GM19438 (cell line): ENCODE data around the gene CTDP1.
"Not testable (repeated sequence)": the region's sequence is repeated elsewhere in the genome, so short reads cannot be mapped to it uniquely, and the experiment has no call there.

Experiments
- ATAC-seq: cut with Tn5 transposase; IDR thresholded peaks from one replicate; pipeline ENCODE4 v1.9.1; 2021; ENCODE audit warnings: low read depth; ENCODE audit not compliant: unreplicated experiment

Gene CTDP1

DNA sequence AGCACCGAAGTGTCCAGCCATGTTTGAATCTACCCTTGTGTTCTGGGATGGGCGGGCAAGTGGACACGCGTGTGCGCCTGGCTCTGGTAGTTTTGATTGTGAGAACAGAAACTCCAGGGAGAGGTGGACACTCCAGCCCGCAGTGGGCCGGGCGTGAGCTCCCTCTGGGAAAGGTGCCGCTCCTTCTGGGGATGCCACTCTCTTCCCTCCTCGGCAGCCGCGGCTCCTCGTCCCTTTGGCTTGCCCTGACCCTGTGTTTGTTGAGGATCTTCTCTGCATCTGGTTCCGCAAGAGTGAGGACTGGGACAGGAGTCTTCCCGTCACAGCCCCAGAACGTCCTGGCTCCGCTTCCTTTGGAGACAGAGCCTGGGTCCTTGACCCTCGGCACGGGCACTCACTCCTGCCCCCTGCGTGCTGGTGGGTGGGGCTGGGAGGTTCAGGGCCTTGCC lies 1.3 kb downstream of the CTDP1 start:
- no peak for ATAC-seq

DNA sequence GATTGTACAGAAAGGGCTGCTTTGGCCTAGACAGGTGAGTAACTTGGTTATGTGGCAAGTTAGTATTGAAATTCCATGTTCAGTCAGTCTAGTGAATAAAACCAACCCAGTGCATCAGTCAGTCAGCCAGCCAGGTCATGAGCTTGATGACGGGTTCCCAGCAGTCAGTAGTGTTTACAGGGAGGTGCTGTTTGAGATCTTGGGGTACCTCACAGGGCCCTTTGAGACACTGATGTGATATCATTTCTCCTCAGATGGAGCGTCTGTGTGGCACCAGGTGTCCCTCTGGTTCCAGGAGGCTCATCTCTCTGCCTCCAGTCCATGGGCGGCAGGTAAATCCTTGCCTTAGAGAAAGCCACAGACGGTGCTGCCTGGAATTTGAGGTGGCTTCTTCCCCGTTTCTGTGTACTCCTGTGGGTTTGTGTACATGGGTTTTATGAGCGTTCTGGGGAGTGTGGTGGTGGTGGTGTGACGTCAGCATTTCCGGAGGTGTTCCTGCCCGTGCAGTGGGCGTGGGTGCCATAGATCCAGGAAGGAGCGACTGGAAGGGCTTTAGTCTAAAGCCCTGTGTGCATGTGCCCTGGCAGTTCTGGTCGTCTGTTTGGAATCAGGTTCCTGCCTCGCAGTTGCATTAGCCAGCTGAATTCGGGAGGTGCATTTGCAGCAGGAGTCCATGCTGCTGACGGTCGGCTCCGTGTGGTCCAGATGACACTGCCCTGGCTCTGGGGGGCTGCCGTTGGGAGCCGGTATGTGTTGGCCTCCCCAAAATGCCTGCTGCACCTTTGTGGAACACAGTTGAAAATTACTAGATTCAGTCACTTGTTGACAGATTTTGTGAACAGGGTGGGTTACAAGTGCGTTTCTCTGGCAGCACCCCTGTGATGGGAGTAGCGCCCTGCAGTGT lies 2.1 kb downstream of the CTDP1 start:
- ATAC-seq: no peak

DNA sequence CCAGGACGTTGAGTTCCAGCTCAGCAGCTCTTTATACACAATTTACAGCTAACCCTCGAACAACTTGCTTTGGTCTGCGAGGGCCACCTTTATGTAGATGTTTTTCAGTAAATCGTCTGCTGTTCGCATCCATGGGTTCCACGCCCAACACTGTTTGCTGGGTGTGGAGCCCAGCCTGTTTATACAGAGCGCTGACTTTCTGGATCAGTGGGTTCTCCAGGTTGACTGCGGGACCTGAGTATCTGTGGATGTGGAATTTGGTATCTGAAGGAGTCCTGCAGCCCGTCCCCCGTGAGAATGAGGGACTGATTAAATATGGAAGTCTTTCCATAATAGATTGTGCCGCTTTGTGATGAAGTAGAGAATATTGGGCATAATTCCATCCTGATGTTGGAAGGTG lies 2.9 kb downstream of the CTDP1 start:
- ATAC-seq: no peak

DNA sequence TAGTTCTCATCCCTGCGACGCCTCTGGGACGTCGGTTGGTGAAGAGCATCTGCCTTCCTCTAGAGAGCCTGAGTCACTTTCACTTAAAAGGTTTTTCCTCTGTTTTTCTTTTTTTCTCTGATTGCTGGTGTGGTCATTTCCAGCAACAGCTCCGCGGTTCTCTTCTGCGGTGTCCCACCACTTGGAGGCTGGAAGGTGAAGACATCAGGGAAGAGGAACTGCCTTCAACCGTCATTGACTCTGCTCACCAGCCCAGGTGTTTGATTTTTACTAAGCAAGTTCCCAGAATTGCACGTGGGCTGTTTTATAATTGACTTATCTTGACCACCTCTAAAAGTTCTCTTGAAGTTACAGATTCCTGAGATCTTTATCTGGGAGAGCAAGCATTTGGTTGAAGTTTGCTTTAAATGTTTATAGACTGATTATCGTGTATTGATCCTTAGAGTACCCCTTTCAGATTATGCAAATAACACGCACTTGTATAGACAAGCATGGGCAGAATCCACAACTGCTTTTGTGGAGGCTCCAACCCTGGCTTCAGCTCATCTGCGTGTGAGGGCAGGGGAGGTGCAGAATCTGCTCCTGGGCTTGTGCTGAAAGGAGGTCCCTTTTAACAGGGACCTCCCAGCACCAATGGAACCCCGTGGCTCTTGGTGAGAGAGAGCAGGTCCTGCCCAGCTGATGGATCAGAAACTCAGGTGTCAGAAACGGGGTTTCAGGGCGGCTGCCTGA lies 3.5 kb downstream of the CTDP1 start:
- ATAC-seq: no peak

DNA sequence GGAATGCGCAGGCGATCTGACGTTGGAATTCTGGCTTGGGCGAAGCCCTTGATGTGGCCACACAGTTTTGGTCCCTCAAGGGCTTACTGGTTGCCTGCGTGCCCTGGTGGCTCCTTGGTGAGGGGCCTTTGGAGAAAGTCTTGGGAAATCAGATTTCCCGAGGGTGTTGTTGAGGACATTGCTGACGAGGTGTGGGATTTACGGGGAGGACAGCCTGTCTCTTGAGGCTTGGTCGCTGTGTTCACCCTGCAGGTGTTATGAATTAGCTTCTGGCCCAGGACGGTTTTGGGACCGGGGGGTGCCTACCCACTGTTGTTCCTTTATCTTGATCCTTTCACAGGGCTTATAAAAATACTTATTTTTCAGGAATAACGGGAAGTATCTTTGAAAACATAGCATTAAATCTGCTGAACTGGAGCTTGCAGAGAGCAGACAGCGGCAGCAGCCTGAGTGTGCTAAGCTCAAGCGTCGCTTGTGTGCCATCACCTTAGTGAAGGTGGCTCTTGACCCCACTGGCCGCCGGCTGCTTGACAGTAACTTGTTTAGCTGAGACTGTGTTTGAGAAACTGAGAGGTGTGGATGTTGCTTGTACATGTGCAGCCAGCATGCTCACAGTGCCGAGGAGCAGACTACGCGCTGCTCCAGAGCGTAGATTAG lies 4.2 kb downstream of the CTDP1 start:
- ATAC-seq: no peak

DNA sequence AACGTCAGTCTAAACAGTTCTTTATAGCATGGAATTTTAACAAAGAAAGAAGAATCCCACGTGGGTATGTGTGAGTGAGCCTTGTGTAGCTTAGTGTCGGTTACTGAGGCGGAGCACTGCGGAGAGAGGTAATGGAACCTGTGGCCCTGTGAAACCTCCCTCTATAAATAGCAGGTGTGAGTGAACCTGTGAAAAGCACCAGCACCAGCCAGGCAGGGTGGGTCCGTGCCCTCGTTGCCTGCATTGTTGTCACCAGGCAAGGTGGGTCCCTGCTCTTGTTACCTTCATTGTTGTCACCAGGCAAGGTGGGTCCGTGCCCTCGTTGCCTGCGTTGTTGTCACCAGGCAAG lies 4.7 kb downstream of the CTDP1 start:
- no peak for ATAC-seq

DNA sequence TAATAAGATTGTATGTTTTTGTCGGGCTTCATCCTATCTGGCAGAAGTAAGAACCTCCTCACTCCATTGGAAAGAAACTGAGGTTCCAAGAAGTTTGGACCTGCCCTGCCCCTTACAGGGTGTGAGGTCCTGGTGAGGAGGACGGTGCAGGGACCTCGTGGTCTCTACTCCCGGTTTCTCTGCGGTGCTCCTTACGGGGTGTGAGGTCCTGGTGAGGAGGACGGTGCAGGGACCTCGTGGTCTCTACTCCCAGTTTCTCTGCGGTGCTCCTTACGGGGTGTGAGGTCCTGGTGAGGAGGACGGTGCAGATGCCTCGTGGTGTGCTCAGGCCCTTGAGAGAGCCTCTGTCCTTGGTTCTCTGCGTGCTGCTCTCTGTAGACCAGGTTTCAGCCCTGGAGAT lies 5.2 kb downstream of the CTDP1 start:
- no peak for ATAC-seq

DNA sequence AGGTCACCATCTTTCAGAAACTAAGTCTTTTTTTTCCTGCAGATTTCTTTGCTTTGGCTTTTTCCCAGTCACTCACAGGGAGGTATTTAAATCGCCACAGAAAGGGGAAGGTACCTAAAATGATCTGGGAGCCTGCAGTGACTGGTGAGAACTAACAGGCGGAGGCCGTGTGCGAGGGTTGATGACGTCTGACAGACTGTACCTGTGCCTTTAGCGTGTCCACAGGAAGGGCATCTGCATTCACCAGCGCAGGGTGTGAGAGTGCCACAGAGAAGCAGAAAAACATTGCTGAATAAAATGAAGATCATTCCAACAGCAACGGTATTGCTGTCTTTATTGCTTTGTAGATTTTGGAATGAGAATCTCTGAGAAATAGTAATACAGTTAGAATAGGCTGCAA lies 5.7 kb downstream of the CTDP1 start:
- no peak for ATAC-seq

DNA sequence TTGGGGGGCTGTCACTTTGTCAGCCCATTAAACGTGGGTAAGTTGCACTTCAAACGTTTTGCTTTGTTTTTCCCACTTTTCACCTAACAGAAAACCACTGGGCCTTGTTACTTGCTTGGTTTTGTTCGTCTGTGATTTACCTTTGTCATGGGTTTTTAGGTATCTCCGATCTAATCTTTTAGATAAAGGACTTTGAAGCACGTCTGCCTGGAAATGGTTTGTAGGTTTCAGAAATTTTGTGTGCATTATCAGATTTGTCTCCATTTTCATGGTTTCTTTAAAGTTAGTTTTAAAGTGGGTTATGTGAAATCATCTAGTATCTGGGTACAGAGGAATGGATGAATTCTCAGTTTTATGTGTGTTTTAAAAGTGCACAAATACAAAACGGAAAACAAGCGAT lies 6.4 kb downstream of the CTDP1 start:
- ATAC-seq: no peak

DNA sequence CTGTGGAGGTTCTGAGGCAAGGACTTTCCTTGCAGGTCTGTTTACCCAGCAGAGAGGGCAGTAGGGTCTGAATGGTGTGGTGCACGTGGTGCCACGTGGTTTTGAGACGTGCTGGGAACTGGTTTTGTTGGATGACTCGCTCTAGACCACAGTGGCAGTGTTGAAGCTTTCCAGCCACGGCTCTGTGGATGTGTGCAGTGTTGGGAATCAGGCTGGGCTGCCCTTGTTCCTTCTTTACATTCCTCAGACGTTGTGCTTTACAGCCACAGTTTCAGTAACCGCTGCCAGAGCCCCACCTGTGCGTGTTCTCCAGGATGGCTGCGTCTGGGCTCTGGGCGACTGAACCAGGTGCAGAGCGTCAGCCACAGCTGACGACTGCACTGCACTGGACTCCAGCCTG lies 8.2 kb downstream of the CTDP1 start:
- no peak for ATAC-seq

DNA sequence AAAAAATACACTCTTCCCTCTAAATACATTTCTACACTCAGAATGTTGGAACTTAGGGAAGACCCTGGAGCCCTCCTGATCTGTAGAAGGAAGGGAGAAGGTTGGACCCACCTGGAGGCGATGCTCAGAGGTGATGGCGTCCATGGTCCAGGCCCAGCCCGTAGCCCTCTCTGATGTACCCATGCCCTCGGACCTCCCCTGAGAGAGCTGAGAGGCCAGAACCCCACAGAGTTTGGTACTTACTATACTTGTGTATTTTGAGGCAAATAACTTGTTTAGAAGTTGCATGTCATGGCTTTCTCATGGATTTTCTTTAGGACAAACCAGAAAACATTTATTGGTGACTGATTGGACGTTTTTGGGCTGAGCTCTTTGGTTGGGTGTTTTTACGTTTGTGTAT lies 10.5 kb downstream of the CTDP1 start:
- no peak for ATAC-seq

DNA sequence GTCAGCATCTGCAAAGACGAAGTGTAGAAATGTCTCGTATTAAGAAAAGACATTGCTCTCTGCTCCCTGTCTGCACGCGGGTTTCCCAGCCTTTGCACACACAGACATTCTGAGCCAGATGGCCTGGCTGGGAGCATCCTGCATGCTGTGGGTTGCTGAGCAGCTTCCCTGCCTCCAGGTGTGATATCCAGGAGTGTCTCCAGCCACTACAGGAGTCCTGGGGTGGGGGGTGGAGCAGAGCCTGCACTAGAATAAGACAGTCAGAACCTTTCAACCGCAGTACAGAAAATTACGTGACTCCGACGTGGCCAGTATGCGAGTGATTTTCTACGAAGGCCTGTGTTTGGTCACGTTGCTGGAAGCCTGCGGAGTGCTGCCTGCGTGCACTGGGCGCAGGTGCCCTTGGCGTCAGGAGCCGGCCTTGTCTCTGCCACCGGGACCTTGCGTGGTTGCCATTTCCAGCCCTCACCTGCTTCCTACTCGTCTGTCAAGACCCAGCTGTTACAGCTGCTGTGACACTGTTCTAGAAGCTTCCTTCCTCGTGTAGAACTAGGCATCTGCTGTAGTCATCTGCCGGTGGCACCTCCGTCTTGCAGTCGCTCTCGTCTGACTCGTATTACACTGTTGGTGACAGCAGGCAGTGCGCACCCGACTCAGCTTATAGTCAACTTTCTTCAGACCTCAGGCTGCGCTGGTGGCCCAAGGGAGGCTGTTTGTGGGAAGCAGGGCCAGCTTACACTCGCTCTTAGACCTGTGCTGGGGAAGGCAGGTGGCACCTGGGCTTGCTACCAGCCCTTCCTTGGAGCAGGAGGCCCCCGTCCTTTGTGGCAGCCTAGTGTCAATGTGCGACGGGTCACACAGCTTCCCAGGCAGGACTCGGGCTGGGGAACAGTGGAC lies 11.2 kb downstream of the CTDP1 start:
- no peak for ATAC-seq

DNA sequence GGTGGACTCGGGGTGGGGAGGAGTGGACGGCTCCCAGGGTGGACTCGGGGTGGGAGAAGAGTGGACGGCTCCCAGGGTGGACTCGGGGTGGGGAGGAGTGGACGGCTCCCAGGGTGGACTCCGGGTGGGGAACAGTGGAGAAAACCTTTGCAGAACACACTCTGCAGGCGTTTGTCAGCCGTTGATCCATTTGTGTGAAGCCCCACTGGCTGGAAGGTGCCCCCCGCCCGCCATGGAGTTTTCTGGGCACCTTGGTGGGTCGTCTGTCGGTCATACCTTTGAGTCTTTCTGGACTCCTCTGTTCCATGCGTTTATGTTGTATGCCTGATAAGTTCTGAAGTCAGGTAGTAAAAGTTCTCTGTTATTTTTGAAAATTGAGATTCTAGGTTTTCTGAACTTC lies 12.5 kb downstream of the CTDP1 start:
- ATAC-seq: no peak

DNA sequence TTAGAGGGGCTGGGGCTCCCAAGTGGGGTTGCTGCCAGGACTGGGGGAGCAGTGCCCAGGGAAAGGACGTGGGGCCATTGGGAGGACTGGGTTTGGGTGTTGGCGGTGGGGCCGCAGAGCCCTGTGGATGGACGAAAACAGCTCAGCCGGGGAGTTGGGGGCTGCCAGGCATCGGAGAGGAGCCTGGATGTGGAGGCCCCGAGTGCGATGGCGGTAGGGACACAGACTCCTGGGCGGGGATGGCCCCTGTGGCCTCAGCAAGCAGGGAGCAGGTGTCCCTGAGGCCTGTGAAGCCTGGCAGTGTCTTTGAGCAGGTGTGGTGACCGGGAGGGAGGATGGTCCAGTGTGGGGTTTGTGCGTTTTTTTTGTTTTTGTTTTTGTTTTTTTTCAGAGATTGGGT lies 13.3 kb downstream of the CTDP1 start:
- ATAC-seq: no peak

DNA sequence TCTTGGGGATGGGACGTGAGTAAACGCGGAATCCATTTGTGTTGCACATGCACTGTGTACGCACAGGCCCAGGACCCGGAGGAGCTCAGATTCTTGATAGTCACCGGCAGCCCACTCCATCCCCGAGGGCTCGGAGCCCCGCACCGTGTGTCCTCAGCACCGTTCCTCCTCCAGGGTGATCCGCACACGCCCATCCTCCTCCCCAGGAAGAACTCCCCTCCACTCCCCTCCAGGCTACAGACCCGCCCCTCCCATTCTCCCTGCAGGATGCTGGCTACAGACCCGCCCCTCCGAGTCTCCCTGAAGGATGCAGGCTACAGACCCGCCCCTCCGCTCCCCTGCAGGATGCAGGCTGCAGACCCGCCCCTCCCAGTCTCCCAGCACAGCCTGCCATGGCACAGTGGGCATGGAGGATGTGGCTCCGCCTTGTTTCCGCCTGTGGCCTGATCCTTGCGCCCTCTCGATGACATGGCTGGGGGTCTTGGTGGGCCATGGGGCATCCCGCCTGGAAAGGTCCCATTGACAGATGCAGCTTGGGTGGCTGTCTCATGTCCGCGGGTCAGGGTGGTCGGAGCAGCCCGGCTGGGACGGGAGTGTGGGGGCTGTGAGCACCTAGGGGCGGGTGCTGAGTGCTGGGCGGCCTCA lies 14.1 kb downstream of the CTDP1 start:
- ATAC-seq: no peak

DNA sequence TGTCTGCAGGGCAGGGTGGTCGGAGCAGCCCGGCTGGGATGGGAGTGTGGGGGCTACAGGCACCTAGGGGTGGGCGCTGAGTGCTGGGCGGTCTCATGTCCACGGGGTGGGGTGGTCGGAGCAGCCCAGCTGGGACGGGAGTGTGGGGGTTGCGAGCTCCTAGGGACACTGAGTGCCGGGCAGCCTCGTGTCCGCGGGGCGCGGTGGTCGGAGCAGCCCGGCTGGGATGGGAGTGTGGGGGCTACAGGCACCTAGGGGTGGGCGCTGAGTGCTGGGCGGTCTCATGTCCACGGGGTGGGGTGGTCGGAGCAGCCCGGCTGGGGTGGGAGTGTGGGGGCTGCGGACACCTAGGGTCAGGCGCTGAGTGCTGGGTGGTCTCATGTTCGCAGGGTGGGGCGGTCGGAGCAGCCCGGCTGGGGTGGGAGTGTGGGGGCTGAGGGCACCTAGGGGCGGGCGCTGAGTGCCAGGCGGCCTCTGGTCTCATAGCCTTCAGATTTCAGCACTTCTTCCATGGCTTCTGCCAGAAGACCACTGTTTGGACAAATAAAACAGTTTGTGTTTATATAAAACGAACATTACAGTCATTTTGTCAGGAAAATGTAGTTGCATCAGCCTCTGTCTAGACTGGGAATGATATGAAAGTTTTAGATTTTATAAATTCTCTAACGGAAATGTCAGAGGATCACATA lies 14.7 kb downstream of the CTDP1 start:
- ATAC-seq: not testable (repeated sequence)

DNA sequence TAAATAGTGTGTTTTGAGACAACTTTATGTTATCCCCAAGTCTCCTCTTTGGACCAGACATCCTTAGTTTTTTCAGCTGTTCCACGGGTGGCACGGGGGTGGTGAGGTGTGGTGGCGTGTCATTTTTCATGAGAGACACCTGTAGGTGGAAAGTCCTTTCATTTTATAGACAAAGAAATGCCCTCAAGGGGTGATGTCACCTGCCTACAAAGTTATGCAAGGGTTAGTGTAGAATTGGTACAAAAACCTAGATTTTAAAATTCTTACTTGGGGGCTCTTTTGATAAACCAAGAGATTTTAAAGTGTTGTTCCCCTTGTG lies 15.3 kb downstream of the CTDP1 start:
- no peak for ATAC-seq

DNA sequence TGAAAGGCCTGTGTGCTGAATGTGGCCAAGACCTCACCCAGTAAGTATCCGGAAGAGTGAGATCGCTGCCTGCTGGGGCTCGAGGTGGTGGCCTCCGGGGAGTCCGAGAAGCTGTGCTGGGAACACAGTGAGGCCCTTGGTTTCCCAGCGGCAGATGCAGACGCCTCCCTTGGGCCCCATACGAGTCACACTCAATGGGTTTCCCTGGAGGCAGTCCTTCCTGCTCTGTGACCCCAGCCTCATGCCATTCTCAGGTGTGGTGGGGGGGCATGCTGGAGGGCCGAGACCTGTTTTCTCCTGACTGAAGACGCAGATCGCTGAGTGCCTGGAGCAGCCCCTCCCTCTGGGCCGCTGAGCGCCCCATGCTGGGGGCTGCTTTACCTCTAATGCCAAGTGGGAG lies 15.7 kb downstream of the CTDP1 start:
- ATAC-seq: no peak
